ENCODE measurements around the gene PSAT1. TPM values are rescaled to one million over a fixed set of nuclear protein-coding genes. Genes with fewer than 3 reads are reported as not detected.

PSAT1 gene
- total and polyA plus RNA-seq, 2 experiments from 2014 or later = 120 to 149 TPM

DNA sequence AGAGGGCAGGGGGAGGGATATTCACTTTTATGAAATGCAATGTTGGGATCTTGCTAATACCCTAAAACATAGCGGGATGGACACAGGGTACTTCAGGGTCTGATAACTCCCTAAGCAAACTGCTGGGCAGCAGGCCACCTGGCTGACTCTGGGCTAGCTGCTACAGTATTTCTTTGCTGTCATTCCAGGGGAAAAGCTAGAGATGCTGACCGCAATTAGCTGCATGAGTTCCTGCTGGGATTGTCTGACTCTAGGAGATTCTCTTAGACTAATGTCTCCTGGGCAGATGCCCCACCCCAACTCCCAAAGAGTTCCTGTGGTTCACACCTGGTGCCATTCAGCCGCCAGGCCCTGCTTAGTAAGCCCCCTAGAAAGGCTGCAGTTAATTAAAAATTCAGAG, 69.9 kb downstream of the PSAT1 start:
- H2AFZ ChIP-seq = no peak overlapping the region
- no peaks in the 10 kb centered on the region for H3K27me3 ChIP-seq
- H3K36me3 ChIP-seq (replicated peaks; ENCODE audit: insufficient read depth, low read depth) = no peaks in the 10 kb centered on the region
- no peak overlapping the region for H3K27ac ChIP-seq
- no peaks in the 10 kb centered on the region for H3K9me3 ChIP-seq (ENCODE audit: low read depth)
- TF ChIP-seq, protein P1, sequence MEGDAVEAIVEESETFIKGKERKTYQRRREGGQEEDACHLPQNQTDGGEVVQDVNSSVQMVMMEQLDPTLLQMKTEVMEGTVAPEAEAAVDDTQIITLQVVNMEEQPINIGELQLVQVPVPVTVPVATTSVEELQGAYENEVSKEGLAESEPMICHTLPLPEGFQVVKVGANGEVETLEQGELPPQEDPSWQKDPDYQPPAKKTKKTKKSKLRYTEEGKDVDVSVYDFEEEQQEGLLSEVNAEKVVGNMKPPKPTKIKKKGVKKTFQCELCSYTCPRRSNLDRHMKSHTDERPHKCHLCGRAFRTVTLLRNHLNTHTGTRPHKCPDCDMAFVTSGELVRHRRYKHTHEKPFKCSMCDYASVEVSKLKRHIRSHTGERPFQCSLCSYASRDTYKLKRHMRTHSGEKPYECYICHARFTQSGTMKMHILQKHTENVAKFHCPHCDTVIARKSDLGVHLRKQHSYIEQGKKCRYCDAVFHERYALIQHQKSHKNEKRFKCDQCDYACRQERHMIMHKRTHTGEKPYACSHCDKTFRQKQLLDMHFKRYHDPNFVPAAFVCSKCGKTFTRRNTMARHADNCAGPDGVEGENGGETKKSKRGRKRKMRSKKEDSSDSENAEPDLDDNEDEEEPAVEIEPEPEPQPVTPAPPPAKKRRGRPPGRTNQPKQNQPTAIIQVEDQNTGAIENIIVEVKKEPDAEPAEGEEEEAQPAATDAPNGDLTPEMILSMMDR (IDR thresholded peaks at IDR 0.05; ENCODE audit: poor library complexity) = no peak
- TF ChIP-seq EZH2phosphoT487 (IDR thresholded peaks at IDR 0.05; ENCODE audit: low read depth, severe bottlenecking, unreplicated experiment) (no peak), EZH2 (IDR thresholded peaks at IDR 0.05; ENCODE audit: borderline replicate concordance) (no peak)
- H3K4me3 ChIP-seq = no peak overlapping the region
- no peak for DNase-seq (ENCODE audit: low spot score)
- no peak overlapping the region for H3K4me2 ChIP-seq
- H3K79me2 ChIP-seq = no peaks in the 10 kb centered on the region
- no peaks in the 10 kb centered on the region for H4K20me1 ChIP-seq (ENCODE audit: insufficient read depth, poor library complexity, severe bottlenecking)
- no peaks in the 10 kb centered on the region for H3K4me1 ChIP-seq (ENCODE audit: insufficient read depth)
- WGBS (ENCODE audit: low lambda C conversion rate, missing lambda C conversion rate) = 89% methylated on average over 3 of the region's 3 CpGs
- H3K9me2 ChIP-seq (replicated peaks; ENCODE audit: insufficient read depth) = no peaks in the 10 kb centered on the region

DNA sequence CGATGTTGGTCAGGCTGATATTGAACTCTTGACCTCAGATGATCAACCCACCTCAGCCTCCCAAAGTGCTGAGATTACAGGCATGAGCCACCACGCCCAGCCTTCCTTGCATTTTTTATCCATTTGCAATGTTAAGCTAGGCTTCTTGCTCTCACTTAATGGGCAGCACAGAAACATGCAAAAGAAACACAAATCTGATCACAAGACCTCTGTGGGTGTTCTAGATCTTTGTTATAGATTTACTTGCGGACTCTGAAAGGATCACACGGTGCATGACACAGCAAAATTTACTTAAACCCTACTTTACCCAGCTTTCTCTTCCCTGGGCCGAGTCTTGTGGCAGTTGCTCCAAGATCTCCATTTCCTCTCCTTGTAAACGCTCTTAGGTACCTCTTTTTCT, 71.3 kb downstream of the PSAT1 start:
- Histone ChIP-seq H3K9me3 (ENCODE audit: low read depth) (no peaks in the 10 kb centered on the region), H2AFZ (no peak overlapping the region), H3K79me2 (no peaks in the 10 kb centered on the region), H3K27ac (no peak overlapping the region), H3K27me3 (no peaks in the 10 kb centered on the region), H3K4me1 (ENCODE audit: insufficient read depth) (no peaks in the 10 kb centered on the region), H3K4me2 (no peak overlapping the region), H3K4me3 (no peak overlapping the region), H4K20me1 (ENCODE audit: insufficient read depth, poor library complexity, severe bottlenecking) (no peaks in the 10 kb centered on the region), H3K9me2 (replicated peaks; ENCODE audit: insufficient read depth) (no peaks in the 10 kb centered on the region), H3K36me3 (replicated peaks; ENCODE audit: insufficient read depth, low read depth) (no peaks in the 10 kb centered on the region)
- whole genome bisulfite sequencing (ENCODE audit: low lambda C conversion rate, missing lambda C conversion rate) = 90% methylated on average over 6 of the region's 6 CpGs
- DNase-seq (ENCODE audit: low spot score) = no peak
- TF ChIP-seq EZH2 (IDR thresholded peaks at IDR 0.05; ENCODE audit: borderline replicate concordance) (no peak), EZH2phosphoT487 (IDR thresholded peaks at IDR 0.05; ENCODE audit: low read depth, severe bottlenecking, unreplicated experiment) (no peak)
- TF ChIP-seq, protein P1 (IDR thresholded peaks at IDR 0.05; ENCODE audit: poor library complexity) = no peak

DNA sequence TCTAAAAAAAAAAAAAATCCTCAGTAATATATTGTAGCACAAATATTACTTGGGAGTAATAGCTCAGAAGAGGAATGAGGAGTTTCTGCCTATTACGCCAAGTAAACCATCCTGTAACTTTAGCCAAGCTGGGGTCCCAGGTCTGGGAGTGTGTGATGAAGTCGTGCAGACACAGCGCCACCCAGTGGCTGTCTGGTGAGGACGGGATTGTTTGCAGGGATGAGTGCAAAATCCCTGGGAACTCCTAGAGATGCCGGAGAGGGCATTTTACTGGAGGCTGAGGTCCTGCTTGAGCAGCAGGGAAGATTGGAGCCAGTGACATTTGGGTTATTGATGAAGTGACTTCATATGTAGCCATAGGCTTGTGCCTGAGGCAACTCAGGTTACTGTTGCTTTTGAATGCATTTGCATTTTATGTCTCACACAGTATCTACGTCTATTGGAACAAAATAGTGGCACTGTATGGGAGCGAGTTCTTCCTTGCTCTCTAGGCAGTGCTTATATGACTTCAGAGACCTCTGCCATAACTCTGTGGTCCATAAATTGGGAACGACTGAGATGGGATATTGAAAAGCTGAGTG, 72.8 kb downstream of the PSAT1 start:
- Histone ChIP-seq H2AFZ (no peak overlapping the region), H3K4me1 (ENCODE audit: insufficient read depth) (no peaks in the 10 kb centered on the region), H3K9me3 (ENCODE audit: low read depth) (no peaks in the 10 kb centered on the region), H3K9me2 (replicated peaks; ENCODE audit: insufficient read depth) (no peaks in the 10 kb centered on the region), H3K27me3 (no peaks in the 10 kb centered on the region), H3K27ac (no peak overlapping the region), H4K20me1 (ENCODE audit: insufficient read depth, poor library complexity, severe bottlenecking) (no peaks in the 10 kb centered on the region), H3K36me3 (replicated peaks; ENCODE audit: insufficient read depth, low read depth) (no peaks in the 10 kb centered on the region), H3K79me2 (no peaks in the 10 kb centered on the region), H3K4me3 (no peak overlapping the region), H3K4me2 (no peak overlapping the region)
- DNase-seq (ENCODE audit: low spot score) = peak; percentile 84
- WGBS (ENCODE audit: low lambda C conversion rate, missing lambda C conversion rate) = 39% methylated on average over 8 of the region's 8 CpGs
- TF ChIP-seq EZH2phosphoT487 (IDR thresholded peaks at IDR 0.05; ENCODE audit: low read depth, severe bottlenecking, unreplicated experiment) (no peak), EZH2 (IDR thresholded peaks at IDR 0.05; ENCODE audit: borderline replicate concordance) (no peak)
- TF ChIP-seq, protein P1 (IDR thresholded peaks at IDR 0.05; ENCODE audit: poor library complexity) = peak; percentile 84

Data from hepatocyte (in vitro differentiated cells).